Islet precursor cell (in vitro differentiated cells): ENCODE data around the gene LRTM2.

ENCODE experiments used
- DNase-seq: peaks from one replicate; pipeline ENCODE4 v3.0.0-alpha.2; 2018

LRTM2 gene

GRCh38 chr12:1820191-1820895 lies at the start of gene LRTM2:
TSS of gene LRTM2 (plus strand) at chr12:1820565. CDS start at chr12:1828149, 7,584 bp downstream.
- DNase-seq = no peak

GRCh38 chr12:1773937-1774655 lies 46.3 kb upstream of the LRTM2 start:
- peak; percentile 72 for DNase-seq

- peak; percentile 89 for DNase-seq
Measured at GRCh38 chr12:1776170-1776921, 44.0 kb upstream of the LRTM2 start.

GRCh38 chr12:1777798-1778197 lies 42.6 kb upstream of the LRTM2 start:
- DNase-seq = no peak

- DNase-seq = no peak
Measured at GRCh38 chr12:1778911-1779310, 41.5 kb upstream of the LRTM2 start.

GRCh38 chr12:1779783-1780182 lies 40.6 kb upstream of the LRTM2 start:
- no peak for DNase-seq

GRCh38 chr12:1781772-1782171 lies 38.6 kb upstream of the LRTM2 start:
- DNase-seq = no peak

- no peak for DNase-seq
Measured at GRCh38 chr12:1782215-1782614, 38.1 kb upstream of the LRTM2 start.

GRCh38 chr12:1787714-1788113 lies 32.7 kb upstream of the LRTM2 start:
- no peak for DNase-seq

- peak; percentile 52 for DNase-seq
Measured at GRCh38 chr12:1790444-1790843, 29.9 kb upstream of the LRTM2 start.

- peak; percentile 75 for DNase-seq
Measured at GRCh38 chr12:1791104-1791841, 29.1 kb upstream of the LRTM2 start.

- DNase-seq = no peak
Measured at GRCh38 chr12:1792406-1792805, 28.0 kb upstream of the LRTM2 start.

- peak; percentile 55 for DNase-seq
Measured at GRCh38 chr12:1793426-1794210, 26.7 kb upstream of the LRTM2 start.

- peak; percentile 54 for DNase-seq
Measured at GRCh38 chr12:1794440-1795090, 25.8 kb upstream of the LRTM2 start.

GRCh38 chr12:1795221-1795784 lies 25.1 kb upstream of the LRTM2 start:
- DNase-seq = peak; percentile 62

- peak; percentile 94 for DNase-seq
Measured at GRCh38 chr12:1795785-1796514, 24.4 kb upstream of the LRTM2 start.

GRCh38 chr12:1796515-1797010 lies 23.8 kb upstream of the LRTM2 start:
- DNase-seq = peak; percentile 54

- DNase-seq = no peak
Measured at GRCh38 chr12:1797011-1797901, 23.1 kb upstream of the LRTM2 start.

GRCh38 chr12:1797991-1798640 lies 22.2 kb upstream of the LRTM2 start:
- peak; percentile 58 for DNase-seq
